Fibroblast of villous mesenchyme (primary cell): ENCODE results near the gene TRAPPC12. TPM values are rescaled to one million over a fixed set of nuclear protein-coding genes. Genes with fewer than 3 reads are reported as not detected.

Experiments
- DNase-seq: peaks from one replicate; pipeline ENCODE4 v3.0.0-alpha.2; 2010; ENCODE audit warnings: low read depth
- H3K4me3 ChIP-seq: 2 replicates; pipeline ENCODE4 v1.5.1; 2011; ENCODE audit warnings: low read depth, mild to moderate bottlenecking, low read length
- CTCF ChIP-seq: IDR thresholded peaks from 2 replicates; pipeline ENCODE4 v1.5.1; 2012; ENCODE audit warnings: low read depth, mild to moderate bottlenecking, low read length; ENCODE audit not compliant: insufficient read depth
- total RNA-seq: library from RNA; depleted of rRNA; stranded (reverse); fragments of >200 nt; gene quantifications from 2 replicates; pipeline ENCODE4 v1.2.3, GENCODE V29; 2012

TRAPPC12 gene
- total RNA-seq, 1 donor, result 50.1 TPM

GRCh38 chr2:3423492-3424170, 44.1 kb downstream of the TRAPPC12 start:
- no peak overlapping the region for H3K4me3 ChIP-seq
- DNase-seq, result peak; percentile 53
- peak; percentile 98 for TF ChIP-seq CTCF

GRCh38 chr2:3424171-3424795, 44.8 kb downstream of the TRAPPC12 start:
- DNase-seq, result no peak
- TF ChIP-seq CTCF, result no peak
- H3K4me3 ChIP-seq, result no peak overlapping the region

- DNase-seq, result no peak
- TF ChIP-seq CTCF, result no peak
- no peak overlapping the region for H3K4me3 ChIP-seq
These were observed 47.1 kb downstream of the TRAPPC12 start for GRCh38 chr2:3426615-3427014.

GRCh38 chr2:3427272-3427671, 47.8 kb downstream of the TRAPPC12 start:
- TF ChIP-seq CTCF, result no peak
- no peak overlapping the region for H3K4me3 ChIP-seq
- DNase-seq, result no peak

- DNase-seq, result no peak
- TF ChIP-seq CTCF, result no peak
- no peak overlapping the region for H3K4me3 ChIP-seq
These were observed 49.1 kb downstream of the TRAPPC12 start for GRCh38 chr2:3428577-3428976.

GRCh38 chr2:3429066-3429610, 49.6 kb downstream of the TRAPPC12 start:
- DNase-seq, result no peak
- no peak overlapping the region for H3K4me3 ChIP-seq
- no peak for TF ChIP-seq CTCF
